GM23248 (cell line): Measurements from ENCODE around the gene VPS33B. TPM values are rescaled to one million over a fixed set of nuclear protein-coding genes. Genes with fewer than 3 reads are reported as not detected.

Source experiments
- DNase-seq: peaks from one replicate; pipeline ENCODE4 v3.0.0-alpha.2; 2015
- H2AFZ ChIP-seq: fragments of 200-600 bp; sonication (generic); 2 replicates; pipeline ENCODE4 v1.6.1; 2016; ENCODE audit warnings: antibody characterized with exemption
- H3F3A ChIP-seq: fragments of 200-600 bp; sonication (generic); 2 replicates; pipeline ENCODE4 v1.6.1; 2016; ENCODE audit warnings: mild to moderate bottlenecking, antibody characterized with exemption, mixed run types; ENCODE audit not compliant: insufficient read depth
- H3K27ac ChIP-seq: fragments of 200-600 bp; sonication (generic); 2 replicates; pipeline ENCODE4 v1.5.1; 2016; ENCODE audit warnings: mild to moderate bottlenecking
- H3K27me3 ChIP-seq: fragments of 200-600 bp; sonication (generic); replicated peaks from 2 replicates; pipeline ENCODE4 v1.6.1; 2016; ENCODE audit warnings: mild to moderate bottlenecking; ENCODE audit not compliant: insufficient read depth
- H3K36me3 ChIP-seq: fragments of 200-600 bp; sonication (generic); 2 replicates; pipeline ENCODE4 v1.6.1; 2016; ENCODE audit warnings: low read depth, mild to moderate bottlenecking
- H3K4me1 ChIP-seq: fragments of 200-600 bp; sonication (generic); 2 replicates; pipeline ENCODE4 v1.6.1; 2016; ENCODE audit warnings: mild to moderate bottlenecking; ENCODE audit not compliant: insufficient read depth
- H3K4me2 ChIP-seq: fragments of 200-600 bp; sonication (generic); one replicate; pipeline ENCODE4 v1.6.1; 2016; ENCODE audit warnings: mild to moderate bottlenecking; ENCODE audit not compliant: unreplicated experiment
- H3K4me3 ChIP-seq: fragments of 200-600 bp; sonication (generic); 2 replicates; pipeline ENCODE4 v1.5.1; 2016; ENCODE audit warnings: mild to moderate bottlenecking
- H3K79me2 ChIP-seq: fragments of 200-600 bp; sonication (generic); 2 replicates; pipeline ENCODE4 v1.6.1; 2016; ENCODE audit warnings: mild to moderate bottlenecking; ENCODE audit not compliant: insufficient read depth
- H3K9ac ChIP-seq: fragments of 200-600 bp; sonication (generic); 2 replicates; pipeline ENCODE4 v1.6.1; 2016; ENCODE audit warnings: mild to moderate bottlenecking
- H3K9me2 ChIP-seq: fragments of 200-600 bp; sonication (generic); 2 replicates; pipeline ENCODE4 v1.6.1; 2016; ENCODE audit warnings: mixed run types, mild to moderate bottlenecking, moderate library complexity; ENCODE audit not compliant: insufficient read depth
- H3K9me3 ChIP-seq: fragments of 200-600 bp; sonication (generic); one replicate; pipeline ENCODE4 v1.6.1; 2017; ENCODE audit warnings: low read depth
- H4K20me1 ChIP-seq: fragments of 200-600 bp; sonication (generic); 2 replicates; pipeline ENCODE4 v1.6.0; 2016; ENCODE audit not compliant: insufficient read depth
- EZH2 ChIP-seq: fragments of 200-600 bp; sonication (generic); IDR thresholded peaks from 2 replicates; pipeline ENCODE4 v1.6.1; 2018; ENCODE audit warnings: antibody characterized with exemption, mild to moderate bottlenecking; ENCODE audit not compliant: insufficient read depth, poor library complexity, severe bottlenecking
- EZH2phosphoT487 ChIP-seq: fragments of 200-600 bp; sonication (generic); IDR thresholded peaks from 2 replicates; pipeline ENCODE4 v1.6.1; 2018; ENCODE audit warnings: antibody characterized with exemption, moderate library complexity, mild to moderate bottlenecking, low read depth; ENCODE audit not compliant: insufficient read depth
- WGBS, 2 experiments: methylation state at CpG; one replicate each; pipeline ENCODE4 v1.1.6; 2015 to 2017; ENCODE audit warnings: low lambda C conversion rate in 2 of 2, low coverage in 1 of 2; ENCODE audit errors: missing lambda C conversion rate in 2 of 2; 5-methylcytosine and 5-hydroxymethylcytosine counted together
- in situ Hi-C: fragments of 300-500 bp; cut with MboI; formaldehyde crosslinking; loops from 2 replicates; pipeline ENCODE4 v1.15.0; 2020
- polyA plus RNA-seq: library from polyadenylated mRNA; unstranded; fragments of >200 nt; fragmentation: Nextera tagmentation; extraction: Ambion mirVana; gene quantifications from 2 replicates; pipeline ENCODE4 v1.2.1, GENCODE V29; 2016
- total RNA-seq: library from RNA; depleted of rRNA; stranded (reverse); fragments of >200 nt; shearing (Covaris generic); gene quantifications from 2 replicates; pipeline ENCODE4 v1.2.3, GENCODE V29; 2014

The VPS33B gene
- total and polyA plus RNA-seq, 2 experiments from 2014 or later, result 7.0 to 10.2 TPM

GRCh38 chr15:91043202-91043874 lies 20.9 kb upstream of the VPS33B start:
- 64 to 66% methylated on average over 9 to 11 of the region's 11 CpGs for WGBS, 2 experiments
- Histone ChIP-seq H3K4me3 (no peak overlapping the region), H3K27me3 (no peaks in the 10 kb centered on the region), H3K9me3 (no peaks in the 10 kb centered on the region), H3K79me2 (no peaks in the 10 kb centered on the region), H2AFZ (no peak overlapping the region), H3K9me2 (no peaks in the 10 kb centered on the region), H3K9ac (no peak overlapping the region), H4K20me1 (no peaks in the 10 kb centered on the region), H3F3A (no peaks in the 10 kb centered on the region), H3K4me1 (no peaks in the 10 kb centered on the region), H3K36me3 (no peaks in the 10 kb centered on the region), H3K4me2 (no peak overlapping the region), H3K27ac (no peak overlapping the region)
- TF ChIP-seq EZH2, result no peak
- no peak for TF ChIP-seq EZH2phosphoT487
- no peak for DNase-seq
- in situ Hi-C loops, result no loop called here

- H2AFZ ChIP-seq, result no peak overlapping the region
- no peak for DNase-seq
Observed at GRCh38 chr15:91040856-91041255, 18.5 kb upstream of the VPS33B start.

GRCh38 chr15:91039996-91040395 lies 17.6 kb upstream of the VPS33B start:
- no peaks in the 10 kb centered on the region for H3K36me3 ChIP-seq
- no peaks in the 10 kb centered on the region for H3K4me1 ChIP-seq
- no peaks in the 10 kb centered on the region for H3K9me2 ChIP-seq
- 32 to 39% methylated on average over 3 of the region's 3 CpGs for WGBS, 2 experiments
- in situ Hi-C loops, result no loop called here
- no peak for DNase-seq
- H2AFZ ChIP-seq, result no peak overlapping the region
- no peak for TF ChIP-seq EZH2phosphoT487
- no peak for TF ChIP-seq EZH2
- H3K9ac ChIP-seq, result no peak overlapping the region
- H3K27me3 ChIP-seq, result no peaks in the 10 kb centered on the region; the same call in 1 of the 2 replicates
- H3K27ac ChIP-seq, result no peak overlapping the region
- H3F3A ChIP-seq, result no peaks in the 10 kb centered on the region
- no peaks in the 10 kb centered on the region for H3K79me2 ChIP-seq
- no peak overlapping the region for H3K4me3 ChIP-seq
- no peaks in the 10 kb centered on the region for H4K20me1 ChIP-seq
- H3K9me3 ChIP-seq, result no peaks in the 10 kb centered on the region
- no peak overlapping the region for H3K4me2 ChIP-seq

More at GRCh38 chr15:91040856-91041255, 18.5 kb upstream of the VPS33B start:
- no peaks in the 10 kb centered on the region for H3F3A ChIP-seq
- no peaks in the 10 kb centered on the region for H3K9me3 ChIP-seq
- H3K79me2 ChIP-seq, result no peaks in the 10 kb centered on the region
- in situ Hi-C loops, result no loop called here
- no peak overlapping the region for H3K9ac ChIP-seq
- no peak overlapping the region for H3K27ac ChIP-seq
- TF ChIP-seq EZH2, result no peak
- no peak for TF ChIP-seq EZH2phosphoT487
- H3K27me3 ChIP-seq, result no peaks in the 10 kb centered on the region; the same call in 1 of the 2 replicates
- no peaks in the 10 kb centered on the region for H3K4me1 ChIP-seq
- no peaks in the 10 kb centered on the region for H3K36me3 ChIP-seq
- H3K4me2 ChIP-seq, result no peak overlapping the region
- no peaks in the 10 kb centered on the region for H3K9me2 ChIP-seq
- H4K20me1 ChIP-seq, result no peaks in the 10 kb centered on the region
- WGBS, 2 experiments, result 61 to 64% methylated on average over 8 of the region's 8 CpGs
- no peak overlapping the region for H3K4me3 ChIP-seq

GRCh38 chr15:91032919-91033803 lies 10.8 kb upstream of the VPS33B start:
- Histone ChIP-seq H3K9me3 (no peaks in the 10 kb centered on the region), H3K36me3 (no peaks in the 10 kb centered on the region), H3K9me2 (no peaks in the 10 kb centered on the region), H3K27me3 (no peaks in the 10 kb centered on the region; the same call in none of the 2 replicates), H3K27ac (no peak overlapping the region), H3K4me1 (no peaks in the 10 kb centered on the region), H3K79me2 (no peaks in the 10 kb centered on the region), H2AFZ (no peak overlapping the region), H3K4me3 (no peak overlapping the region), H4K20me1 (no peaks in the 10 kb centered on the region), H3F3A (no peaks in the 10 kb centered on the region), H3K9ac (no peak overlapping the region), H3K4me2 (no peak overlapping the region)
- in situ Hi-C loops, result no loop called here
- 25 to 26% methylated on average over 12 of the region's 12 CpGs for WGBS, 2 experiments
- peak; percentile 61 for DNase-seq
- TF ChIP-seq EZH2phosphoT487, result no peak
- TF ChIP-seq EZH2, result no peak
